GM18502 (cell line): ENCODE results near the gene ARHGAP10.

Experiments used
- ATAC-seq: cut with Tn5 transposase; IDR thresholded peaks from one replicate; pipeline ENCODE4 v1.9.1; 2021; ENCODE audit warnings: mild to moderate bottlenecking; ENCODE audit not compliant: unreplicated experiment, poor library complexity

Gene ARHGAP10

DNA sequence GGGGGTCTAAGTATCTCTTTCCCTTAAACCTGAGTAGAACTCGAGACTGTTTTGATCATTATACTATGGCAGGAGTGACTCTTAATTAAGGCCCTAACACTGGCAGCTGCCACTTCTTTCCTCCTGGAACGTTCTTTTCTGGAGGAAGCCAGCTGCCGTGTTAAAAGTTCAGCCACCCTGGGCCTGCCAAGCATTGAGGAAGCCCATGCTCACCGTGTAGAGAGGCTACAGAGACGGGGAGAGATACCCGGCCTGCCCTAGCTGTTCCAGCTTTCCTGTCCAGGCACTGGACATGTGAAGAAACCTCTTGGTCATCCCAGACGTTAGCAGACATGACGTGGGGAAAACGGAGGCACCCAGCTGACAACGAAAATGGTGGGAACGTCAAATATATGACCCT, 274.1 kb downstream of the ARHGAP10 start:
- no peak for ATAC-seq

DNA sequence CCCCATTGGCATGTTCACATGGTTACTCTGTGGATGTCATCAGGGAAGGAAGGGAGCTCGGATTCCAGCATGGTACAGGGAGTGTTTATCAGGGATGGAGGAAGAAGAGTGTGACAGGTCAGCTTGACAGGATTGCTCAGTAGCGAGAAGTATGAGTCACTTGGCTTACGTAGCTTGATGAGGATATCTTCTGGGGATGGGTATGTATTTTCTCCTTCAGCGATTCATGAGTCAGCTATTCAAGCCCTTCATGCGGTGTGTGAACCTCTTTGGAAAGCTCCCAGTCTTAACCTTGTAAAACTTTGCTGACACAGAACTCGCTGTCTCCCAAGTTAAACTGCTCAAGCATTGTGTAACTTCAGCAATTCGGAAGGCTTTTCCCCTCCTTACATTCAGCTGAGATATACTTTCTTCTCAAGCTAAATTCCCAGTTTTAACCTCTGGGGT, 275.4 kb downstream of the ARHGAP10 start:
- no peak for ATAC-seq

GRCh38 chr4:148007792-148008191, 275.9 kb downstream of the ARHGAP10 start:
- no peak for ATAC-seq

- ATAC-seq: peak; percentile 75
Observed at GRCh38 chr4:148015058-148015457, 283.2 kb downstream of the ARHGAP10 start.

GRCh38 chr4:148015468-148015867, 283.6 kb downstream of the ARHGAP10 start:
- no peak for ATAC-seq

DNA sequence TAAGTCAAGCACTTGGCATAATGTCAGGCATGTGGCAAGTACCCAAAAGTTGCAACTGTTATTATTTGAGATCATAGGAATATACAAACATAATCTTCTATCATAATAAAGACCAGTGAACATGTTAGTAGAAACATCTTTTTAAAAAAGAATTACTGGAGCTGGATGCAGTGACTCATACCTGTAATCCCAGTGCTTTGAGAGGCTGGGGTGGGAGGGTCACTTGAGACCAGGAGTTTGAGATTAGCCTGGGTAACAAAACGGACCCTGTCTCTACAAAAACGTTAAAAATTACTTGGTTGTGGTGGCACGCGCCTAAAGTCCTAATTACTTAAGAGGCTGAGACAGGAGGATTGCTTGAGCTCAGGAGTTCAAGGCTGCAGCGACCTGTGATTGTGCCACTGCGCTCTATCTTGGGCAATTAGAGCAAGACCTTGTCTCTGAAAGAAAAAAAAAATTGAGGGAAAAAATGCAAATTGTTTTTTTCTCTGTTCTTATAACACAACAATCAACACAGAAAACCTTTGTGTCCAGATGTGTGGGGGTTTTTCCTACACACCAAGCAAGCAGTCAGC, 284.3 kb downstream of the ARHGAP10 start:
- ATAC-seq: no peak

- ATAC-seq: no peak
Observed at GRCh38 chr4:148017801-148018200, 285.9 kb downstream of the ARHGAP10 start.

DNA sequence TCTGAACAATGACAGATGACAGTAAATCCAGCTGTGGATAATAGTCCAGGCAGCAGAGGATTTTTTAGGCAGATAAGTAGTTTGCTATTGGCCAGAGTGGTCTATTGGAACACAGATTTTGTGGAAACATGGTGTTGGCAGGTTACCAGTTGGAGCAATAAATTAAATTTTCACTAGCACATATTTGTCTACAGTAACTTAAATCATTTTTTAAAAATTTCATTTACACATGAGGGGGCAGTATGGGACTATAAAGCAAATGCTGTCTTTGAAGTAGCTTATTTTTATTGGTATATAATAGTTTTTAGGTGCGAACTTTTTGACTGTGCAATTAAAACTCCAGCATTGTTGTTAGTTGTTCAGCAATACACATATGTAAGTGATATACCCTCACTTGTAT, 289.8 kb downstream of the ARHGAP10 start:
- ATAC-seq: no peak

DNA sequence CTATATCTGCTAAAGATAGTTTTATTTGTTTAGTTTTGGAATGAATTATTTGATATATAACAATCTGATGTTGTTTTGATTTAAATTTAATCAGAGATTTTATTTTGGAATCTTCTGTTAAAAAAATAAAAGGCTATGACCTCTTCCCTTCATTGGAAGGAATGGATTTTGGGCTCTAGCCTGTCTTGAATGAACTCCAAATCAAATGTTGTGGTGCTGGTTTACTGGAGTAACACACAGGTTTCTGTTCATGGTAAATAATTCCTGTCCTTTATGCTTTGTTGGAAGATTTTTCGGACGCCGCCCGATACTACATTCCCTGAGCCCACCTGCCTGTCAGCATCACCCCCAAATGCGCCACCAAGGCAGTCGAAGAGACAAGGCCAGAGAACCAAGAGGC, 291.1 kb downstream of the ARHGAP10 start:
- ATAC-seq: no peak

DNA sequence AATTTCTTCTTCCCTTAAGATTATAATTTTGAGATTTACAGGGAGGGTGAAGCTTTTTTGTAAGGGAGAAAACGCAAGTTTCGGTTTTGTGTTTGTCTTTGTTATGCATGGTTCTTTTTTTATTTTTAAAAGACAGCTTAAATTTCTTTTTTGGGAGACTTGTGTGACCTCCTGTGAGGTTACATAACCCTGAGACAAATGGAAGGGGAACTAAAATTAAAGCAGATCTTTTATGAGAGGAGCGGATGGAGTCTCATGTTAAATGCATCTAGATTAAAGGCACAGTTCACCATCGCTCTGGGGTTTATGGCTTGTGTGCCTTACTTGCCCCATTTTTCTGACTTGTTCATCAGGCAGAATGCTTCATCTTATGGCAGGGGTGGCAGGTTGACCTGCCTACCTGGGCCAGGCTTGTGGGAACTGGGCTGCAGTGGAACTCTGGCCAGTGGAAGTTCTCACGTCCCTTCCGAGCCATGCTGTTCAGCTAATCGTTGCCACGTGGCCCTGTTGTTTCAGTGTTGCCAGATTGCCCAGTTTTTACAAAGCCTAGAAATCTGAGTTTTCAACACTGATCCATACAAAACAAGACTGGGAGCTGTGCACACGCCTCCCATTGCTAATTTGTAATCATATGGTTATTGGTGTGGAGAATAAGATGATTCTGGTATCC, 291.8 kb downstream of the ARHGAP10 start:
- no peak for ATAC-seq

GRCh38 chr4:148025981-148026380, 294.1 kb downstream of the ARHGAP10 start:
- ATAC-seq: no peak

DNA sequence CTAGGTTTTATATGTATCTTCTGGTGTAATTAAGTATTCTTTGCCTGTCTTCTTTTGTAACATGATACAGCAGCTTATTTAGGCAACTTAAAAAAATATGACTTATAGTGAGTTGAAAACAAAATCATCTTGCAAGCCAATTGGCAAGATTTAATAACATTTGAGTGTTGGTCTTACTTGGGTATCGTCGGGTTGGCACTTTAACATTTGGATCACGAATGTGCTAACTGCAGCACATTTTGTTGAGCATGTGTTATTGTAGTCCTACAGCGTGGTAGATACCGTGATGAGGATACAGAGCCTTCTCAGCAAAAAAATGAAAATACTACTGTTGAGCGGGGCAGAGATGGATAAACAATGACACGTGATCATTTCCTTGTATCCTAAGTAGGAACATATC, 295.3 kb downstream of the ARHGAP10 start:
- ATAC-seq: no peak

DNA sequence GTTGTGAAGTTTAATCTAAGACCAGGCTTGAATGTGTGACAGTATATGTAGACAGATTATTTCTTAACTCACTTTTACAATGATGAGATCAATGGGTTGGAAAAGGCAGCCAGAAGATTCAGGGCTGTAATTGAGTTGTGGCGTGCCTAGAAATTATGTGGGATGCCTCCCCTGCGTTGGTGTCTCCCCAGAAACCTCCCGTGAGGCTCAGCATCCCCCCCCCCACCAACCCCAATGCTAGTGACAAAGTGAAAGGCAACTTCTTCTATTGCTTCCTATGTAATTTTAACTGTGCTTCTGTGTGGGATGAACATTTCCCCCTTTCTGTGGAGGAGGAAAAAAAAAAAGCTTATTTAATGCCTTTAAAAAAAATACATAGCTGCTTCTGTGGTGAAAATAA, 297.9 kb downstream of the ARHGAP10 start:
- no peak for ATAC-seq

DNA sequence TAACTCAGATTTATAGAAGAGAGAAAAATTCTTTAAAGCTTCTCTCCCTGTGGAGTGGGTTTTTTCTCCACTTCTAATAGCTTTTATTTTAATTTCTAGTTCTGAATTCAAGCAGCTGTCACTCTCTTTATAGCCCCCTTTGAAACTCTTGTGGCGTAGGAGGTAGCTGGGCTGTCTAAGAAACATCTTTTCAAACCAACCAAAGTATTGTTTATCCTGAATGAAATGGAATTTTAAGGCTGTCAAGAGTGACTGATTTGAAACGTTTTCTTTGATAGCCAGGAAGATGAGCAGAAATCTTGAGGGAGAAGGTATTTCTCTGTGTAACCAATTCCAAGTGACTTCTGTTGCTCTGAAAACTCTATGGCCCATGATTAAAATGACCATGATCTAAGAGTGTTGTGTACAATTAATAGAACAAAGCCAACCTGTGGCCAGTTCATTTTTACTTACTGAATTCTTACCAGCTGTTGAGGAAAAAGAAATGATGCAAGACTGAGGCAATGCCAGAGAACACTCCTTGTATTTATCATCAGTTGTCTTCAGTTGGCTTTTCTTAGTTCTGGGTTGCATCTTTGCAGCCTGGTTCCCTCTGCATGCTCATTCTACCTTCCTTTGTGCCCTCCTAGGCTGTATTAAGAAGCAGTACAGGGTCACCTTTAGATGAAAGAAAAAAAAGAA, 298.4 kb downstream of the ARHGAP10 start:
- no peak for ATAC-seq

DNA sequence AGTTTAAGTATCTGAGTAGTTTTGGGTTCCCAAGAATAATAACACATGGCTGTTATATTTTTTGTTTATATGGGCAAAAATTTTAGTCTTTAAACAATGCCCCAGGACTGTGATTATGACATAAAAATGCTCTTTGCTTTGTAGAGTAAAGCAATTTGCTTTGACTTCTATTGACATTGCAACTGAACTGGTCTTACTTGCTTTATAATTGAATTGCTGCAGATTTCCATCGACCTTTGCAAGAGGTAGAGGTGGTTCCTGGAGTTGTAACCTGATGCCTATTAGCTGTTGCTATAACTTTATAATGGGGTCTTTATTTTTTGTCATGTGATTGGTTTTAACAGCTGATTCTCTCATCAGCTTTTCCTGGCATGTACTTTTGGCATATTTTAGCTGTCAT, 302.9 kb downstream of the ARHGAP10 start:
- ATAC-seq: no peak

GRCh38 chr4:148041606-148042329, 309.9 kb downstream of the ARHGAP10 start:
- no peak for ATAC-seq

- ATAC-seq: peak; percentile 25
Observed at GRCh38 chr4:148044089-148044911, 312.4 kb downstream of the ARHGAP10 start.

DNA sequence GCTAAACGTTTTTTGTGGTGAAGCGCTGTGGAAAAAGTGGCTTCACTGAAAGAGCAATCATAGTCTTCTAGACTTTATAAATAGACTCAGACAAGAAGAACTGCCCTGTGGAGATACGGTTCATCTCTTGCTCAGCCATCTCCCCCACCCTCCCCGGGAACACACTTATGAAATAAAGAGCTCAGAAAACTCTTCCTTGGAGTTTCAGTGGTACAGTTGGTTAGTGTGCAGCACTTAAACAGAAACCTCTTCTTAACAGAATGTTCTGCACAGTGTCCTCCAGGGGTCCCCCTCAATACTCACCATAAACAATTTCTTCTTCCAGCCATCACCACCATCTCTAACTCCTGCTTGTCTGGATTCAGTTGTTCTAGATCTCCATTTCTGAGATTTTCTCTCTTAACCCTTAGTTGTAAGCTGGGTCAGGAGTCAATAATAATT, 313.0 kb downstream of the ARHGAP10 start:
- peak; percentile 97 for ATAC-seq

DNA sequence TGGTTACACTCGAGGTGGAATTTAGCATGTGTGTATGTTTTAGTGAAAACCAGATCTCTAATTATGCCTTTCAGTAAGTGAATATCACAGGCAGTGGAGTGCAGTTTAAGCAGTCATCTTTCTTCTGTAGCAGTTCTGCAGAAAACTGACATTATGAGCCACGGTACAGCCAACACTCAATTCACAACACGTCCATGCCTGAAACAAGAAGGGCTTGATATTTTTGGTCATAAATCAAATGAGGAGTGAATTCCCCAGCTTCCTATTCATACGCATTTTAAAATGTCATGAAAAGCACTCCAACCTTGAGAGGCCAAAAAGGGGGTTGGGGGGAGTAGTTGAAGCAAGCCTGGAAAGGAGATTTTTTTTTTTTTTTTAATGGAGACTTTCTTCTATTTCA, 316.7 kb downstream of the ARHGAP10 start:
- no peak for ATAC-seq

DNA sequence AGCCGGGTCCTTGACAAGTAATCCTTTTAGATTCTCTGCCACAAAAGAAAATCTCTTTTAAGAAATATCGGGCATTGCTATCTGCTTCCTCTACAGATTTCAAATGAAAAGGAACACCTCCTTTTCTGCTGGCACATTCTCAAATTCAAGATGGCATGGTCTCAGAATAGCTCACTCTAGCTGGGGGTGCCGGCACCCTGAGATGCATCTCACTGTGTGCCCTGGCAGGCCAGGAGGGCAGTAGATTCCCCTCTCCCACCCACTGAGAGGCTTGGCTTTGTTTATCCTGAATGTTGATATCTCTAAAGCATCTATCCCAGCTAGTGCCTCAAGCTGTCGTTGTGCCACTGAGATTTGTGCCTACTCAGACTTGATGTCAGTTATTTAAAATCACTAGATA, 319.5 kb downstream of the ARHGAP10 start:
- no peak for ATAC-seq
